Measurements from ENCODE around the gene NSFL1C.
A peak's percentile ranks its signal among the peaks of the same experiment; 100 is the strongest.

NSFL1C gene

GRCh38 chr20:1466211-1467081, at the start of gene NSFL1C:
TSS of gene NSFL1C (minus strand) at chr20:1466849. CDS start at chr20:1466824, 25 bp downstream.
- peaks cover 19% of the 10 kb centered on the region for H3K27me3 Mint-ChIP-seq (ENCODE audit: low read depth, poor library complexity)
- peaks cover 17% of the 10 kb centered on the region for H3K36me3 Mint-ChIP-seq (ENCODE audit: low read depth)
- peak within 1 kb of the TSS; percentile 74 for H3K27ac Mint-ChIP-seq
- peak within 1 kb of the TSS; percentile 92 for H3K4me3 Mint-ChIP-seq
- TF ChIP-seq, protein P1, sequence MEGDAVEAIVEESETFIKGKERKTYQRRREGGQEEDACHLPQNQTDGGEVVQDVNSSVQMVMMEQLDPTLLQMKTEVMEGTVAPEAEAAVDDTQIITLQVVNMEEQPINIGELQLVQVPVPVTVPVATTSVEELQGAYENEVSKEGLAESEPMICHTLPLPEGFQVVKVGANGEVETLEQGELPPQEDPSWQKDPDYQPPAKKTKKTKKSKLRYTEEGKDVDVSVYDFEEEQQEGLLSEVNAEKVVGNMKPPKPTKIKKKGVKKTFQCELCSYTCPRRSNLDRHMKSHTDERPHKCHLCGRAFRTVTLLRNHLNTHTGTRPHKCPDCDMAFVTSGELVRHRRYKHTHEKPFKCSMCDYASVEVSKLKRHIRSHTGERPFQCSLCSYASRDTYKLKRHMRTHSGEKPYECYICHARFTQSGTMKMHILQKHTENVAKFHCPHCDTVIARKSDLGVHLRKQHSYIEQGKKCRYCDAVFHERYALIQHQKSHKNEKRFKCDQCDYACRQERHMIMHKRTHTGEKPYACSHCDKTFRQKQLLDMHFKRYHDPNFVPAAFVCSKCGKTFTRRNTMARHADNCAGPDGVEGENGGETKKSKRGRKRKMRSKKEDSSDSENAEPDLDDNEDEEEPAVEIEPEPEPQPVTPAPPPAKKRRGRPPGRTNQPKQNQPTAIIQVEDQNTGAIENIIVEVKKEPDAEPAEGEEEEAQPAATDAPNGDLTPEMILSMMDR (IDR thresholded peaks at IDR 0.05): peak; percentile 99
- DNase-seq: peak; percentile 99
- H3K4me1 Mint-ChIP-seq: peaks cover 42% of the 10 kb centered on the region
- H3K9me3 Mint-ChIP-seq: no peaks in the 10 kb centered on the region

DNA sequence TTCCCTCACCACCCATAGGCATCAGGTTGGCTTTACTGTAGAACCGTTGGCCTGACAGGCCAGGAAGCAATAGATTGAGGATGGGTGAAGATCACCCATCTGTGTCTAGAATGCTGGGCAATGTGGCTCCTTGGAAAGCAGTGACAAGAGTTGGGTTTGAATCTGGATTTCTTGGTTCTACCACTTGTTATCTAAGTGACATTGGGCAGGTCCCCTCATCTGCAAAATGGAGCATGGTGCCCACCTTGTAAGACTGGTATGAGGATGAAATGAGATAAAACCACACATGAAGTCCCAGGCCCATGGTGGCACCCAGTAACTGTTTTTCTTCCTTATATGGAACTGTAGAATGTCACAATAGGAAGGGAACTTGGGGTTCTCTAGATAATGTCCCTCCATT, 47.2 kb upstream of the NSFL1C start:
- no peaks in the 10 kb centered on the region for H3K4me1 Mint-ChIP-seq
- DNase-seq: no peak
- H3K36me3 Mint-ChIP-seq (ENCODE audit: low read depth): no peaks in the 10 kb centered on the region
- no peak overlapping the region for H3K27ac Mint-ChIP-seq
- TF ChIP-seq, protein P1 (IDR thresholded peaks at IDR 0.05): no peak
- H3K27me3 Mint-ChIP-seq (ENCODE audit: low read depth, poor library complexity): peaks cover 22% of the 10 kb centered on the region
- no peaks in the 10 kb centered on the region for H3K9me3 Mint-ChIP-seq
- H3K4me3 Mint-ChIP-seq: no peak overlapping the region

GRCh38 chr20:1509237-1509636, 42.6 kb upstream of the NSFL1C start:
- no peaks in the 10 kb centered on the region for H3K36me3 Mint-ChIP-seq (ENCODE audit: low read depth)
- no peak for DNase-seq

DNA sequence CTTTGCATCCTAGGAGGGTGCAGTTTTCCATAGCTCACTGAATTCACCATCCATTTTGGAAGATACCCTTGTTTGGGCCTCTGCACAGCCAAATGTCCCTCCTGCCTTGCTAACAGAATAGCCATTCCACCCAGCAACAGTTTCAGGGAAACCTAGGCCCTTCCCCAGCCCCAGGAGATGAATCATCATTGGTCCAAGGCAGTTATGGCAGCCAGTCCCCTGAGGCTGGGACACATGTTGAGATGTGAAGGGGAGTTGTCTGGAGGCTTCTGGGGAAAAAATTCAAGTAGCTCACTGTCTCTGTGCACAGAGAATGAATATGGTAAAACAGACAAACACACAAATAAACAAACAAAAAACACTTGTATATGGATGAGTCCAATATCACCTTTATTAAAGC, 41.9 kb upstream of the NSFL1C start:
- Mint-ChIP-seq H3K36me3 (ENCODE audit: low read depth) (peaks cover 1% of the 10 kb centered on the region), H3K27ac (no peak overlapping the region), H3K4me1 (no peaks in the 10 kb centered on the region), H3K27me3 (ENCODE audit: low read depth, poor library complexity) (peaks cover 31% of the 10 kb centered on the region), H3K9me3 (peaks cover 1% of the 10 kb centered on the region), H3K4me3 (no peak overlapping the region)
- TF ChIP-seq, protein P1 (IDR thresholded peaks at IDR 0.05): no peak
- no peak for DNase-seq

More at GRCh38 chr20:1509237-1509636, 42.6 kb upstream of the NSFL1C start:
- Mint-ChIP-seq H3K27ac (no peak overlapping the region), H3K9me3 (no peaks in the 10 kb centered on the region), H3K27me3 (ENCODE audit: low read depth, poor library complexity) (peaks cover 31% of the 10 kb centered on the region), H3K4me3 (no peak overlapping the region), H3K4me1 (no peaks in the 10 kb centered on the region)
- TF ChIP-seq, protein P1 (IDR thresholded peaks at IDR 0.05): peak; percentile 10

GRCh38 chr20:1507276-1507675, 40.6 kb upstream of the NSFL1C start:
- peaks cover 14% of the 10 kb centered on the region for H3K9me3 Mint-ChIP-seq
- H3K27ac Mint-ChIP-seq: no peak overlapping the region
- TF ChIP-seq, protein P1 (IDR thresholded peaks at IDR 0.05): no peak
- H3K27me3 Mint-ChIP-seq (ENCODE audit: low read depth, poor library complexity): peaks cover 35% of the 10 kb centered on the region
- H3K36me3 Mint-ChIP-seq (ENCODE audit: low read depth): peaks cover 8% of the 10 kb centered on the region
- DNase-seq: no peak
- H3K4me3 Mint-ChIP-seq: no peak overlapping the region
- H3K4me1 Mint-ChIP-seq: no peaks in the 10 kb centered on the region

GRCh38 chr20:1505871-1506270, 39.2 kb upstream of the NSFL1C start:
- Mint-ChIP-seq H3K36me3 (ENCODE audit: low read depth) (peaks cover 8% of the 10 kb centered on the region), H3K9me3 (peaks cover 23% of the 10 kb centered on the region), H3K27me3 (ENCODE audit: low read depth, poor library complexity) (peaks cover 21% of the 10 kb centered on the region), H3K27ac (no peak overlapping the region), H3K4me1 (no peaks in the 10 kb centered on the region), H3K4me3 (no peak overlapping the region)
- TF ChIP-seq, protein P1 (IDR thresholded peaks at IDR 0.05): no peak
- DNase-seq: no peak

Measured in nephron progenitor cell (in vitro differentiated cells).